Liver (tissue), 3 donors: Measurements from ENCODE around the gene LAG3.

Experiments
- ATF3 ChIP-seq: IDR thresholded peaks from 2 replicates; pipeline ENCODE4 v1.6.1; 2016; ENCODE audit warnings: antibody characterized with exemption
- CTCF ChIP-seq: fragments of 150-350 bp; IDR thresholded peaks from 2 replicates; pipeline ENCODE4 v1.5.1; 2017; ENCODE audit warnings: improper control_type of control experiment, low read depth, low read length; ENCODE audit not compliant: missing input control
- EGR1 ChIP-seq, 2 donors: IDR thresholded peaks; 2 replicates each; pipeline ENCODE4 v1.6.1; 2016 to 2018; ENCODE audit warnings: antibody characterized with exemption in 2 of 2, low read depth in 2 of 2
- NR2F2 ChIP-seq: IDR thresholded peaks from 2 replicates; pipeline ENCODE4 v1.6.1; 2016; ENCODE audit warnings: antibody characterized with exemption
- REST ChIP-seq: IDR thresholded peaks from 2 replicates; pipeline ENCODE4 v1.6.1; 2016; ENCODE audit warnings: antibody characterized with exemption, mild to moderate bottlenecking
- RXRA ChIP-seq, 2 donors: IDR thresholded peaks; 2 replicates each; pipeline ENCODE4 v1.6.1; 2017 to 2018; ENCODE audit warnings: antibody characterized with exemption in 2 of 2, mild to moderate bottlenecking in 1 of 2
- SP1 ChIP-seq: IDR thresholded peaks from 2 replicates; pipeline ENCODE4 v1.6.1; 2018; ENCODE audit warnings: antibody characterized with exemption, mild to moderate bottlenecking
- TAF1 ChIP-seq: conservative IDR thresholded peaks from 2 replicates; pipeline ENCODE4 v1.6.1; 2016; ENCODE audit warnings: antibody characterized with exemption, mild to moderate bottlenecking
- YY1 ChIP-seq: IDR thresholded peaks from 2 replicates; pipeline ENCODE4 v1.6.1; 2016; ENCODE audit warnings: antibody characterized with exemption, mild to moderate bottlenecking
- ZBTB33 ChIP-seq: IDR thresholded peaks from 2 replicates; pipeline ENCODE4 v1.6.1; 2016; ENCODE audit warnings: antibody characterized with exemption
- donor health status: healthy.
- donor health status: healthy.

GRCh38 chr12:6778574-6779550 lies 6.5 kb downstream of the LAG3 start:
- TF ChIP-seq EGR1 (IDR thresholded peaks at IDR 0.05; ENCODE audit: low read depth in 2 of 2): no peak
- TF ChIP-seq ZBTB33: no peak
- peak; percentile 97 for TF ChIP-seq CTCF
- peak; percentile 22 for TF ChIP-seq ATF3
- TF ChIP-seq TAF1: no peak
- TF ChIP-seq REST: peak; percentile 57
- peak; percentile 47 for TF ChIP-seq NR2F2
- TF ChIP-seq YY1: peak; percentile 68
- peak; percentile 74 to 78 for TF ChIP-seq RXRA (IDR thresholded peaks at IDR 0.05)
- TF ChIP-seq SP1: peak; percentile 64
